ENCODE measurements around the gene NSD1. TPM values are rescaled to one million over a fixed set of nuclear protein-coding genes. Genes with fewer than 3 reads are reported as not detected.

Gene NSD1
- total and polyA plus RNA-seq, 3 donors from 2014 or later: 66.0 to 86.6 (median 71.2) TPM

GRCh38 chr5:177288191-177288590 lies 154.6 kb downstream of the NSD1 start:
- Histone ChIP-seq H3K9me3 (no peaks in the 10 kb centered on the region), H3K27me3 (no peaks in the 10 kb centered on the region), H3K27ac (no peak overlapping the region), H3K36me3 (ENCODE audit: low read depth, missing control alignments) (no peaks in the 10 kb centered on the region), H3K4me3 (no peak overlapping the region), H3K4me1 (no peaks in the 10 kb centered on the region)
- 83 to 91% methylated on average over 2 of the region's 2 CpGs for WGBS, 2 donors
- intact Hi-C loops (cut with DNase I; ENCODE audit: low total_unique reads): no loop called here
- no peak for DNase-seq
- TF ChIP-seq, protein P1, sequence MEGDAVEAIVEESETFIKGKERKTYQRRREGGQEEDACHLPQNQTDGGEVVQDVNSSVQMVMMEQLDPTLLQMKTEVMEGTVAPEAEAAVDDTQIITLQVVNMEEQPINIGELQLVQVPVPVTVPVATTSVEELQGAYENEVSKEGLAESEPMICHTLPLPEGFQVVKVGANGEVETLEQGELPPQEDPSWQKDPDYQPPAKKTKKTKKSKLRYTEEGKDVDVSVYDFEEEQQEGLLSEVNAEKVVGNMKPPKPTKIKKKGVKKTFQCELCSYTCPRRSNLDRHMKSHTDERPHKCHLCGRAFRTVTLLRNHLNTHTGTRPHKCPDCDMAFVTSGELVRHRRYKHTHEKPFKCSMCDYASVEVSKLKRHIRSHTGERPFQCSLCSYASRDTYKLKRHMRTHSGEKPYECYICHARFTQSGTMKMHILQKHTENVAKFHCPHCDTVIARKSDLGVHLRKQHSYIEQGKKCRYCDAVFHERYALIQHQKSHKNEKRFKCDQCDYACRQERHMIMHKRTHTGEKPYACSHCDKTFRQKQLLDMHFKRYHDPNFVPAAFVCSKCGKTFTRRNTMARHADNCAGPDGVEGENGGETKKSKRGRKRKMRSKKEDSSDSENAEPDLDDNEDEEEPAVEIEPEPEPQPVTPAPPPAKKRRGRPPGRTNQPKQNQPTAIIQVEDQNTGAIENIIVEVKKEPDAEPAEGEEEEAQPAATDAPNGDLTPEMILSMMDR (IDR thresholded peaks at IDR 0.05): no peak
- no peak for TF ChIP-seq POLR2A (IDR thresholded peaks at IDR 0.05)

DNA sequence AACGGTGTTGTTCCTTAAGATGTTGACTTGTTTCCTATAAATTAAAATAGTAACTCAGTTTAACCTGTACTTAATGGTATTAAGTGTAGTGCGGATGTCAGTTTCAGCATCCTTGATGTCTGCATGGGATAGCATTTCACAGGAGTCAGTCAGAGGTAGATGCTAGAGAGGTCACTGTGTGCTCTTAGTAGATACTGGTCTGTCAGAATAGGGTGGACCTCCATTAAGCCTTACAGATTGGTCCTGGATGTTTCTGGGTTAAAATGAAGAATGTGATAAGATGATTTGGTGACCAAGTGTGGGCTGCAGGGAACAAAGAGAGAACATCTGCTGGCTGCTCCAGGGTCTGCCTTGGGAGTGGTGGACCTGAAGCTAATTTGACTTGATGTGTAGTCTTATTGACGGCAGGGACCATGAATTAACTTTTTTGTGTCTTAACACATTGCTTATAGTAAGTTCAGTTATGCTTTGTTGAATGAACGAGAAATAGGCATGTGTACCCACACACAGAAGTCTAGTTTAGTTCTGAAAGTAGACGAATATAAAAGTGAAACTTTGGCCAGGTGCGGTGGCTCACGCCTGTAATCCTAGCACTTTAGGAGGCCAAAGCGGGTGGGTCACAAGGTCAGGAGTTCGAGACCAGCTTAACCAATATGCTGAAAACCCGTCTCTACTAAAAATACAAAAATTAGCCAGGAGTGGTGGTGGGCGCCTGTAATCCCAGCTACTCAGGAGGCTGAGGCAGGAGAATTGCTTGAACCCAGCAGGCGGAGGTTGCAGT lies 157.4 kb downstream of the NSD1 start:
- WGBS, 2 donors: 89 to 92% methylated on average over 12 of the region's 12 CpGs
- intact Hi-C loops (cut with DNase I; ENCODE audit: low total_unique reads): no loop called here
- no peak for TF ChIP-seq POLR2A (IDR thresholded peaks at IDR 0.05)
- TF ChIP-seq, protein P1 (IDR thresholded peaks at IDR 0.05): no peak

DNA sequence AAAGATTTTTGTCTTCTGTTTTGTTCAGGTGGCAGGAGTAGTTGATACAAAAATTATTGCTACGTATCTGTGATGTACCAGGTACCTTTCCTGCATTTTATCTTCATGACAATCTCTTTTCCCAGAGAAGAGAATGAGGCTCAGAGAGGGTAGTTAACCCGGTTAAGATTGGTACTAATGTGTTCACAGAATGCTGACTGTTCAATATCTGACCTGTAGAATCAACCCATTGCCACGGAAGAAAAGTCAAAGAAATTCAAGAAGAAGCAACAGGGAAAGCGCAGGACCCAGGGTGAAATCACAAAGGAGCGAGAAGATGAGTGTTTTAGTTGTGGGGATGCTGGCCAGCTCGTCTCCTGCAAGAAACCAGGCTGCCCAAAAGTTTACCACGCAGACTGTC lies 158.2 kb downstream of the NSD1 start:
- no peaks in the 10 kb centered on the region for H3K27me3 ChIP-seq
- TF ChIP-seq, protein P1 (IDR thresholded peaks at IDR 0.05): no peak
- no peak for TF ChIP-seq POLR2A (IDR thresholded peaks at IDR 0.05)
- no peak overlapping the region for H3K4me3 ChIP-seq
- no peak overlapping the region for H3K27ac ChIP-seq
- WGBS, 2 donors: 96% methylated on average over 7 of the region's 7 CpGs
- H3K4me1 ChIP-seq: no peaks in the 10 kb centered on the region
- no peak for DNase-seq
- no peaks in the 10 kb centered on the region for H3K9me3 ChIP-seq
- no peaks in the 10 kb centered on the region for H3K36me3 ChIP-seq (ENCODE audit: low read depth, missing control alignments)
- intact Hi-C loops (cut with DNase I; ENCODE audit: low total_unique reads): no loop called here

More for the DNA sequence above, 157.4 kb downstream of the NSD1 start:
- Histone ChIP-seq H3K9me3 (no peaks in the 10 kb centered on the region), H3K4me3 (no peak overlapping the region), H3K27me3 (no peaks in the 10 kb centered on the region), H3K36me3 (ENCODE audit: low read depth, missing control alignments) (no peaks in the 10 kb centered on the region), H3K4me1 (no peaks in the 10 kb centered on the region), H3K27ac (no peak overlapping the region)
- DNase-seq: no peak

DNA sequence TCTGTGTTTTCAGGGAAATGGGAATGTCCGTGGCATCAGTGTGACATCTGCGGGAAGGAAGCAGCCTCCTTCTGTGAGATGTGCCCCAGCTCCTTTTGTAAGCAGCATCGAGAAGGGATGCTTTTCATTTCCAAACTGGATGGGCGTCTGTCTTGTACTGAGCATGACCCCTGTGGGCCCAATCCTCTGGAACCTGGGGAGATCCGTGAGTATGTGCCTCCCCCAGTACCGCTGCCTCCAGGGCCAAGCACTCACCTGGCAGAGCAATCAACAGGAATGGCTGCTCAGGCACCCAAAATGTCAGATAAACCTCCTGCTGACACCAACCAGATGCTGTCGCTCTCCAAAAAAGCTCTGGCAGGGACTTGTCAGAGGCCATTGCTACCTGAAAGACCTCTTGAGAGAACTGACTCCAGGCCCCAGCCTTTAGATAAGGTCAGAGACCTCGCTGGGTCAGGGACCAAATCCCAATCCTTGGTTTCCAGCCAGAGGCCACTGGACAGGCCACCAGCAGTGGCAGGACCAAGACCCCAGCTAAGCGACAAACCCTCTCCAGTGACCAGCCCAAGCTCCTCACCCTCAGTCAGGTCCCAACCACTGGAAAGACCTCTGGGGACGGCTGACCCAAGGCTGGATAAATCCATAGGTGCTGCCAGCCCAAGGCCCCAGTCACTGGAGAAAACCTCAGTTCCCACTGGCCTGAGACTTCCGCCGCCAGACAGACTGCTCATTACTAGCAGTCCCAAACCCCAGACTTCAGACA lies 160.4 kb downstream of the NSD1 start:
- H3K4me3 ChIP-seq: no peak overlapping the region

More for the DNA sequence above, 160.4 kb downstream of the NSD1 start:
- H3K27ac ChIP-seq: no peak overlapping the region
- TF ChIP-seq, protein P1 (IDR thresholded peaks at IDR 0.05): no peak
- TF ChIP-seq POLR2A (IDR thresholded peaks at IDR 0.05): no peak
- DNase-seq: no peak
- no peaks in the 10 kb centered on the region for H3K36me3 ChIP-seq (ENCODE audit: low read depth, missing control alignments)
- H3K9me3 ChIP-seq: no peaks in the 10 kb centered on the region
- no peaks in the 10 kb centered on the region for H3K4me1 ChIP-seq
- WGBS, 2 donors: 89 to 90% methylated on average over 9 to 12 of the region's 12 CpGs
- no peaks in the 10 kb centered on the region for H3K27me3 ChIP-seq
- intact Hi-C loops (cut with DNase I; ENCODE audit: low total_unique reads): no loop called here

All from testis (tissue), 3 donors.